HepG2 (cell line): Measurements from ENCODE around the gene CDH13. TPM values are rescaled to one million over a fixed set of nuclear protein-coding genes. Genes with fewer than 3 reads are reported as not detected.

Source experiments
- ATAC-seq: fragments of 200-7000 bp; cut with Tn5 transposase; 3 replicates; pipeline ENCODE4 v1.9.1; 2020; ENCODE audit warnings: mild to moderate bottlenecking, moderate library complexity
- BruUV-seq: library from RNA; stranded (reverse); fragments of 400-500 nt; replicated peaks from 2 replicates; lab custom pipeline; 2021; lab: Mats Ljungman, UMichigan
- CTCF ChIA-PET: fragments of 300-600 bp; formaldehyde crosslinking; extraction: SDS; loops from one replicate; lab custom pipeline; 2021; ENCODE audit warnings: low total read pairs, inconsistent platforms, low intra/inter-chr PET ratio; lab: Yijun Ruan, JAX
- POLR2A ChIA-PET: fragments of 350-600 bp; sonication (Branson Sonifier 250); formaldehyde crosslinking; loops from one replicate; lab custom pipeline; 2020; ENCODE audit warnings: antibody characterized with exemption, inconsistent platforms; lab: Yijun Ruan, JAX
- DNase-seq: peaks from one replicate; pipeline ENCODE4 v3.0.0-alpha.2; 2015; ENCODE audit warnings: low spot score
- FAIRE-seq: peaks from 3 replicates; lab custom pipeline; 2011; peaks lifted over from hg19 to GRCh38; lab: Jason Lieb, UNC
- H2AFZ ChIP-seq: one replicate; pipeline ENCODE4 v1.6.1; 2011; ENCODE audit warnings: low read length, inconsistent platforms
- H3K27ac ChIP-seq: fragments of 300-600 bp; 3 replicates; pipeline ENCODE4 v1.8.0; 2011; ENCODE audit warnings: mixed run types, mild to moderate bottlenecking, mixed read lengths, low read length, inconsistent platforms; ENCODE audit not compliant: insufficient read depth; ENCODE audit errors: extremely low read length
- H3K27me3 ChIP-seq, 2 experiments: fragments of 200-600 bp in 1 of 2; 2 replicates in 1 of 2; 3 replicates in 1 of 2; pipeline versions ENCODE4 v1.6.0 to v1.8.0; 2011; ENCODE audit warnings: low read length in 2 of 2, mild to moderate bottlenecking in 2 of 2, moderate library complexity in 2 of 2, inconsistent platforms in 1 of 2; ENCODE audit not compliant: insufficient read depth in 2 of 2, control insufficient read depth in 1 of 2
- H3K36me3 ChIP-seq, 2 experiments: fragments of 200-600 bp in 1 of 2; replicated peaks in 1 of 2; 2 replicates in 1 of 2; 3 replicates in 1 of 2; pipeline versions ENCODE4 v1.5.1 to v1.8.0; 2011; ENCODE audit warnings: low read length in 2 of 2, inconsistent platforms in 1 of 2; ENCODE audit not compliant: insufficient read depth in 2 of 2, control insufficient read depth in 1 of 2
- H3K4me1 ChIP-seq: 2 replicates; pipeline ENCODE4 v1.5.1; 2012; ENCODE audit warnings: low read length, inconsistent platforms; ENCODE audit not compliant: insufficient read depth
- H3K4me2 ChIP-seq: 2 replicates; pipeline ENCODE4 v1.6.0; 2011; ENCODE audit warnings: low read depth, low read length, inconsistent platforms
- H3K4me3 ChIP-seq, 3 experiments: fragments of 200-600 bp in 1 of 3; sonication (generic), shearing (Covaris generic) in 1 of 3; replicated peaks in 1 of 3; 2 replicates each; pipeline ENCODE4 v1.5.1; 2011 to 2016; ENCODE audit warnings: low read length in 3 of 3, inconsistent platforms in 2 of 3, low read depth in 2 of 3, mild to moderate bottlenecking in 2 of 3, control low read depth in 1 of 3, mixed read lengths in 1 of 3; ENCODE audit not compliant: insufficient read depth in 1 of 3
- H3K79me2 ChIP-seq: one replicate; pipeline ENCODE4 v1.6.1; 2011; ENCODE audit warnings: low read length, inconsistent platforms; ENCODE audit not compliant: insufficient read depth
- H3K9ac ChIP-seq: 2 replicates; pipeline ENCODE4 v1.6.0; 2011; ENCODE audit warnings: mild to moderate bottlenecking, low read depth, low read length, inconsistent platforms; ENCODE audit not compliant: insufficient read depth
- H3K9me3 ChIP-seq: 2 replicates; pipeline ENCODE4 v1.5.1; 2012; ENCODE audit warnings: mild to moderate bottlenecking, low read length
- H4K20me1 ChIP-seq: 2 replicates; pipeline ENCODE4 v1.6.0; 2011; ENCODE audit warnings: inconsistent platforms, mild to moderate bottlenecking, low read length, moderate library complexity; ENCODE audit not compliant: insufficient read depth
- CTCF ChIP-seq: sonication (generic); formaldehyde crosslinking; IDR thresholded peaks from 2 replicates; pipeline ENCODE4 v1.5.0; 2020; ENCODE audit warnings: mild to moderate bottlenecking, missing genetic modification reagents, moderate library complexity
- E2F2 ChIP-seq: sonication (generic); formaldehyde crosslinking; IDR thresholded peaks from 2 replicates; pipeline ENCODE4 v1.4.0; 2020; ENCODE audit warnings: missing genetic modification reagents, borderline replicate concordance
- GATA4 ChIP-seq: sonication (generic); IDR thresholded peaks from 2 replicates; pipeline ENCODE4 v1.6.1; 2016; ENCODE audit warnings: antibody characterized with exemption, low read depth, borderline replicate concordance
- HNRNPLL ChIP-seq: fragments of 200-400 bp; formaldehyde crosslinking; IDR thresholded peaks from 2 replicates; pipeline ENCODE4 v1.6.1; 2017; ENCODE audit warnings: mild to moderate bottlenecking, low read depth, low read length; ENCODE audit not compliant: poor library complexity, severe bottlenecking
- MAZ ChIP-seq, 2 experiments: sonication (generic) in 1 of 2; formaldehyde crosslinking in 1 of 2; IDR thresholded peaks; 2 replicates each; pipeline versions ENCODE4 v1.5.0 to v1.6.1; 2012 to 2020; ENCODE audit warnings: low read depth in 2 of 2, mild to moderate bottlenecking in 2 of 2, borderline replicate concordance in 1 of 2, improper control_type of control experiment in 1 of 2, low read length in 1 of 2, missing genetic modification reagents in 1 of 2, moderate library complexity in 1 of 2
- MIER3 ChIP-seq: IDR thresholded peaks from 2 replicates; pipeline ENCODE4 v1.6.1; 2016; ENCODE audit warnings: missing compliant biosample characterization, borderline replicate concordance
- ONECUT2 ChIP-seq: sonication (generic); formaldehyde crosslinking; IDR thresholded peaks from 2 replicates; pipeline ENCODE4 v1.4.0; 2020; ENCODE audit warnings: missing genetic modification reagents
- PREB ChIP-seq: sonication (generic); formaldehyde crosslinking; IDR thresholded peaks from 2 replicates; pipeline ENCODE4 v1.4.0; 2020; ENCODE audit warnings: missing genetic modification reagents
- ZBTB3 ChIP-seq: sonication (generic); formaldehyde crosslinking; IDR thresholded peaks from 2 replicates; pipeline ENCODE4 v1.4.0; 2020; ENCODE audit warnings: low read depth, mild to moderate bottlenecking, moderate library complexity, missing genetic modification reagents, borderline replicate concordance
- ZIK1 ChIP-seq: sonication (generic); formaldehyde crosslinking; IDR thresholded peaks from 2 replicates; pipeline ENCODE4 v1.5.0; 2020; ENCODE audit warnings: mild to moderate bottlenecking, low read depth, missing genetic modification reagents, borderline replicate concordance
- ZNF17 ChIP-seq: sonication (generic); formaldehyde crosslinking; IDR thresholded peaks from 2 replicates; pipeline ENCODE4 v1.5.0; 2020; ENCODE audit warnings: mild to moderate bottlenecking, missing genetic modification reagents
- ZNF225 ChIP-seq: sonication (generic); formaldehyde crosslinking; IDR thresholded peaks from 2 replicates; pipeline ENCODE4 v1.4.0; 2020; ENCODE audit warnings: mild to moderate bottlenecking, missing genetic modification reagents
- ZNF354B ChIP-seq: sonication (generic); formaldehyde crosslinking; IDR thresholded peaks from 2 replicates; pipeline ENCODE4 v1.8.0; 2022; ENCODE audit warnings: mild to moderate bottlenecking, missing genetic modification reagents
- ZNF460 ChIP-seq: sonication (generic); formaldehyde crosslinking; IDR thresholded peaks from 2 replicates; pipeline ENCODE4 v1.5.1; 2020; ENCODE audit warnings: missing genetic modification reagents, mild to moderate bottlenecking, borderline replicate concordance
- ZNF468 ChIP-seq: sonication (generic); formaldehyde crosslinking; IDR thresholded peaks from 2 replicates; pipeline ENCODE4 v1.8.0; 2022; ENCODE audit warnings: mild to moderate bottlenecking, moderate library complexity, missing genetic modification reagents
- WGBS: methylation state at CpG from one replicate; pipeline ENCODE4 v1.1.6; 2017; ENCODE audit warnings: low lambda C conversion rate; 5-methylcytosine and 5-hydroxymethylcytosine counted together
- in situ Hi-C: cut with HindIII; loops from 2 replicates; pipeline ENCODE4 v1.10.0; 2017; ENCODE audit warnings: low pct_unique_long_range_greater_than_20kb; ENCODE audit not compliant: extremely low pct_ligation_motif_present
- intact Hi-C: fragments of 100-400 bp; cut with micrococcal nuclease; formaldehyde crosslinking; loops from one replicate; pipeline ENCODE4 v1.10.0; 2022; ENCODE audit not compliant: unreplicated experiment
- polyA plus RNA-seq, 8 experiments: library from polyadenylated mRNA; depleted of rRNA in 3 of 8; stranded (reverse) in 7 of 8; unstranded in 1 of 8; fragments of >200 nt; fragmentation: Illumina TruSeq in 4 of 8; extraction: Trizol in 4 of 8; gene quantifications; 2 replicates each; pipeline versions ENCODE4 v1.2.1 to v1.2.3, GENCODE V29; 2011 to 2016; ENCODE audit warnings: low read depth in 4 of 8, missing spikeins in 1 of 8, mixed read lengths in 1 of 8; ENCODE audit not compliant: insufficient read depth in 1 of 8
- total RNA-seq, 5 experiments: library from RNA; depleted of rRNA; stranded (reverse); fragments of >200 nt; fragmentation: Illumina TruSeq; extraction: Trizol; gene quantifications; 2 replicates each; pipeline ENCODE4 v1.2.3, GENCODE V29; 2016; ENCODE audit warnings: low read depth in 1 of 5

The CDH13 gene
- total and polyA plus RNA-seq, 2 of the 13 experiments (the other 11 are each of a cell fraction or from before 2014, with no cell fraction given), result not detected

DNA sequence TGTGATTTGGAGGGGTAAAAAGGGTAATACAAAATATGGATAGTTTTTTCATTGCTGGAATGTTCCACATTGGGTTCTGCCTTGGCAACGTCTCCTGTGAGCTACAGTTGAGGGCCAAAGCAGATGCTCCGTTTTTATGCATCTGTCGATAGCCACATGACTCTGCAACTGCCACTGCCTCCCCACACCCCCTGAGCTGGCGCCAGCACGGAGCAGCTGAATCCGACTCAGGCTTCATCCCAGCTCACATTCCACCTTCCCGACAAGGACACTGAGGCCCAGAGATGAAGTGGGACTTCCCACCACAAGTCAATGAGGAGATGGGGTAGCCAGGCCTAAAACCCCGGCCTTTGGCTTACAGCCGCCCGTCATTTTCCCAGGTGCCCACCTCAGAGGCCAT is 334.1 kb downstream of the CDH13 start:
- TF ChIP-seq PREB (no peak), ZNF225 (CRISPR knock-in tag) (no peak)
- no TSS peak for BruUV-seq
- no peak overlapping the region for H2AFZ ChIP-seq
- H3K9me3 ChIP-seq, result peaks cover 33% of the 10 kb centered on the region
- H3K36me3 ChIP-seq, result no peaks in the 10 kb centered on the region
- no peaks in the 10 kb centered on the region for H3K79me2 ChIP-seq
- POLR2A ChIA-PET, result no interaction called here
- H3K27me3 ChIP-seq, result no peaks in the 10 kb centered on the region
- no peaks in the 10 kb centered on the region for H3K4me1 ChIP-seq
- H3K27ac ChIP-seq, result no peak overlapping the region
- FAIRE-seq (no peak), DNase-seq (no peak), ATAC-seq (no peak)
- no peak overlapping the region for H3K9ac ChIP-seq
- H3K4me2 ChIP-seq, result no peak overlapping the region
- intact Hi-C loops, result no loop called here
- in situ Hi-C loops, result no loop called here
- H3K4me3 ChIP-seq, result no peak overlapping the region
- CTCF ChIA-PET, result no interaction called here
- 43% methylated on average over 10 of the region's 10 CpGs for WGBS
- no peaks in the 10 kb centered on the region for H4K20me1 ChIP-seq

DNA sequence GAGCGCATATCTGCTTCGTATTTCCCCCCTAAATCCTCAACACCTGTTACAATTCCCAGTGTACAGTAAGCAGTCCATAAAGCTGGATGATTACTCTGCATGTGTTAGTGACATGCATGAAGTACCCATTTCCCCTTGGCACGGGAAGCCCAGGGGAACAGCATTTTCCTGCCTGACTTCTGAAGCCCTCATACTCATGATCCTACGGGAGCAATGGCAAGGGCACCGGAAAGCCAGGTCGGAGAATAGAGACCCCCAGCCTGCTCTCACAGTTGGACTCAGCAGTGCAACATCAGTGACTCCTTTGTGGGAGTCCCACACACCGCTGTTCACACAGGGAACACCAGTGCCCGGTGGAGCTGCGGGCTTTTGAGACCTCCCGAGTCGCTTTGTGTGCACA is 336.9 kb downstream of the CDH13 start:
- intact Hi-C loops, result no loop called here
- Histone ChIP-seq H4K20me1 (no peaks in the 10 kb centered on the region), H3K9ac (no peak overlapping the region), H3K9me3 (peaks cover 25% of the 10 kb centered on the region), H3K79me2 (no peaks in the 10 kb centered on the region), H3K27ac (no peak overlapping the region), H3K36me3 (no peaks in the 10 kb centered on the region), H3K4me3 (no peak overlapping the region), H3K4me2 (no peak overlapping the region), H2AFZ (no peak overlapping the region), H3K27me3 (no peaks in the 10 kb centered on the region), H3K4me1 (no peaks in the 10 kb centered on the region)
- 37% methylated on average over 8 of the region's 11 CpGs for WGBS
- POLR2A ChIA-PET, result no interaction called here
- DNase-seq (no peak), FAIRE-seq (no peak), ATAC-seq (no peak)
- no TSS peak for BruUV-seq
- in situ Hi-C loops, result no loop called here
- CTCF ChIA-PET, result no interaction called here
- no peak for TF ChIP-seq E2F2 (CRISPR knock-in tag)
- TF ChIP-seq MIER3 (CRISPR knock-in tag), result no peak
- no peak for TF ChIP-seq GATA4
- no peak for TF ChIP-seq ZIK1 (CRISPR knock-in tag)
- TF ChIP-seq CTCF (CRISPR knock-in tag), result no peak
- no peak for TF ChIP-seq ZBTB3 (CRISPR knock-in tag)
- TF ChIP-seq ZNF354B, result no peak
- no peak for TF ChIP-seq HNRNPLL
- TF ChIP-seq ZNF17 (CRISPR knock-in tag), result no peak
- TF ChIP-seq ZNF468 (CRISPR knock-in tag), result no peak
- no peak for TF ChIP-seq ONECUT2 (CRISPR knock-in tag)
- no peak for TF ChIP-seq MAZ (IDR thresholded peaks at IDR 0.05; ENCODE audit: borderline replicate concordance, low read depth, low read length)
- no peak for TF ChIP-seq MAZ (CRISPR knock-in tag; IDR thresholded peaks at IDR 0.05; ENCODE audit: low read depth)
- TF ChIP-seq ZNF460 (CRISPR knock-in tag), result no peak
